HG03097 (cell line): ENCODE data around the gene EPB42.
"Not testable (repeated sequence)": the region's sequence is repeated elsewhere in the genome, so short reads cannot be mapped to it uniquely, and the experiment has no call there.

Source experiments
- ATAC-seq: cut with Tn5 transposase; IDR thresholded peaks from one replicate; pipeline ENCODE4 v1.9.1; 2021; ENCODE audit not compliant: unreplicated experiment, low FRiP score

Gene EPB42

DNA sequence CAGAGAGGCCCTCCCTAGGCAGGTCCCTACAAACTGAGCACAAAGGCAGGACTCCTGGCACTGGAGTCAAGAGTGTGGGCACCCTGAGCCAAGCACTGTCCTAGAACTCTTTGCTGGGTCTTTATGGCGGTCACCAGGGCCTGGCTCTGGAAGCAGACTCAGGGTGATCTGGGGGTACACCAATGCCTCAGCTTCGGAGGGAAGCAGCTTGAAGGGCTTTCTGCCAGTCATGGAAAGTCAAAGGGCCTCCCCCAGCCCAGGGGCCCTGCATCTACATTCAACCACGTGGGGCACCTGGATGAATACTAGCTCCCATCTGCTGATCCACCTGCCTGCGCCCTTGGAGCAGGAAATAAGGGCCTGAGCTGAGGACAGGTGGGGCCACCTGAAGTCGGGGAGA is 7.4 kb downstream of the EPB42 start:
- no peak for ATAC-seq

DNA sequence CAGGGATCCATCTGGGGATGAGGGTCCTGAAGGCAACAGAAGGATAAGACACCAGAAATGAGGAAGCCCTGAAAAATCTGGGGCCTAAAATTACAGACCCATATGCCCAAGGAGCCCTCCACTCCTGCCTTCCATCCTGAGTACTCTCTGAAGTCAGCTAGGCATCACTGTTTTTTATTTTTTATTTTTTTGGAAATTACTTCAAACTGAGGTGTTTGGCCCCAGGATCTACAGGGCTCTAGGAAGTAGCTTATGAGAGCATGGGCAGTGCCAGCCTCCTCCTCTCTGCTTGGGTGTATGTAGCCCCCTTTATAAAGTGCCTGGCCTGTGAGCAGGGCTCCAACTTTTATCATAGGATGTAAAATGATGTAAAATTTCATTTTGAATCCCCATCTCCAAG is 7.9 kb downstream of the EPB42 start:
- no peak for ATAC-seq

- ATAC-seq = no peak
These were observed 8.5 kb downstream of the EPB42 start for GRCh38 chr15:43212299-43212698.

DNA sequence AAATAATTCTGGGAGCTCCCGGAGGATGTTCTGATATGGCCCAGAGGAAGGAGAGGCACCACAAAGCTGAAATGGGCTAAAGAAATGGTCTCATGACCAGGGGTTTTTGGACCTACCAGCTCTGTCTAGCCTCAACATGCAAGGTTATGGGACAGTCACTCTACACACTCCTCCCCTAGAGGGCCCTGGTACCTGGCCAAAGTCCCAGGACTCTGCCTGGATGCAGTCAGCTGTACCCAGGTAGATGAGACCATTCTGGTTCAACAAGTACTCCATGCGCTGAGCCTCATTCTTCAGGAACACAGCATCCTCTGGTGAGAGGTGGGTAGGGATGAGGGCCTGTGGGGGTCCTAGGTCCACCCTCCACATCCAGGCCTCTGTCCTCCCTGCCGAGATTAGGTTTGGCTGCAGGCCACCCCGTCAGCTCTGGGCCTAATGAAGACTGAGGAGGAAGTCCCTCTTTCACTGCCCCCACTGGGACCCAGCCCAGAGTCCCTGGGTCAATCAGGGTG is 9.5 kb downstream of the EPB42 start:
- ATAC-seq = no peak

- no peak for ATAC-seq
These were observed 10.0 kb downstream of the EPB42 start for GRCh38 chr15:43210807-43211206.

- ATAC-seq = no peak
These were observed 10.6 kb downstream of the EPB42 start for GRCh38 chr15:43210172-43210745.

DNA sequence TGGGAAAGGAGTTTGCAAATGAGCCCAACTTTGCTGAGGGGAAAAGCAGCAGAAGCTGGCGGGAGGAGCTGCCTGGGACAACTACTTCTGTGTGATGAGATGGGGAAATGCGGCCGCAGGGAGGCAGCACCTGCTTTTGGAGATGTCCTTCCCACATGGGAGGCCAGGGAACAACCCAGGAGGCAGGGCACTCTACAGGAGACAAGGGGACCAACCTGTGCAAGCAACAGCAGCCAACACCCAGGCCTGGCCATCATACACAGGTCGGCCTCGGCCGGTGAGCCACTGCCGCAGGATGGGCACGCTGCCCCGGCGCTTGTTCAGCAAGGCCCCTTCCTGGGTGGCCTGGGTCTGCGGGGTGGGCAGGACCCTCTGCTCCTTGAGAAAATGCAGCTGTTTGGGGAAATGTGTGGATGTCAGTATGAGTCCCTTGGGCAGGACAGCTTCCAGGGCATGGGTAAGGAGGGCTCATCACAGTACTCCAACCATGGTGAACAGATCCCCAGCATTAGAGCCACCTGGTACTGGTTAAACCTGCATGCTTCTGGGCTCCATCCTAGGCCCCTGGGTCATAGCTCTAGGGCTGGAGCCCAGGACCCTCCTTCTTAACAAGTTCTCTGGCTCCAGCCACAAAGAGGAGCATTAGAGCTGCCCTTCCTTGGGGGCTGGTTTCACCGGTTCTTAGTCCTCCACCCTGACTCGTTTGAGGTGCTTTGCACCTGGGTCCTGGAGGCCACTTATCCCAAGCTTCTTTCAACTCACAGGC is 11.6 kb downstream of the EPB42 start:
- no peak for ATAC-seq

- ATAC-seq = no peak
These were observed 12.5 kb downstream of the EPB42 start for GRCh38 chr15:43208052-43209002.

DNA sequence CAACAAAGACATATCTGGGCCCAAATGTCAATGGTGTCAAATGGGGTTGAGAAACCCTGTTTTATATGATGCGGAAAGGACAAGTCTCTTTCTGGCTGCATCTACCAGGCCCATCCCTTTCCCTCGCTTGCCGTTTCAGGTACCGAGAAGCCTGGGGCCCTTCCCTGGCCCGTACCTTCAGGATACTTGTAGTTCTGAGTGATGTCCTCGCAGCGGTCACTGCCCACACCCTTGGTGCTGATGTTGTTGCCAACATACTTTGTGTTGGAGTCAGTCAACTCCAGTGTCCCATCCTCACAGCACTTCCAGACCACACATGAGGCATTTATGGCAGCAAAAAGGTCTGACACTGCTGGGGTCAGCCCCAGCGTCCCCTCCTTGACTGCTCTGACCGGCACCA is 13.8 kb downstream of the EPB42 start:
- no peak for ATAC-seq

GRCh38 chr15:43206054-43206453 is 14.8 kb downstream of the EPB42 start:
- no peak for ATAC-seq

GRCh38 chr15:43204016-43204901 is 16.6 kb downstream of the EPB42 start:
- no peak for ATAC-seq

DNA sequence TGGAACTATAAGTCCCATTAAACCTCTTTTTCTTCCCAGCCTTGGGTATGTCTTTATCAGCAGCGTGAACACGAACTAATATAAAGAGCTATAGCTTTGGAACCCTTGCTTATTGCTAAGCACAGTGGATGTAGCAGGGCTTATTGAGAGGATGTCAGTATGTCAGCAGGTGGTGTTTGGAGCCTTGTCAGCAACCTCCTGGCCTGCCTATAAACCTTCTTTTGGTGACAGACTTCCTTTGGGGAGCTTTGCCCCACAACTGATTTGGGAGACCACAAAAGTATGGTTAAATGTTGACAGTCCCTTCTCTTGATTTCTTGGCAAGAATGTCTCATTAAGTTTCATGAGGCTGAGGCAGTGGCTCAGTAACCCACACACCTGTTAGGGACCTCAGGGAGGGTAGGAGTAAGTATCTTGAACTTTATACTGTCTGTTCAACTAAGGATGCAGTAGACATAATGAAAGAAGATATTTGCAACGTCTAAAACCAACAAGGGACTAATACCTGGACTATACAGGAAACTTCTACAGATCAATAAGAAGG is 20.8 kb downstream of the EPB42 start:
- ATAC-seq = no peak

- ATAC-seq = no peak
These were observed 21.8 kb downstream of the EPB42 start for GRCh38 chr15:43198992-43199391.

GRCh38 chr15:43198556-43198955 is 22.3 kb downstream of the EPB42 start:
- ATAC-seq = not testable (repeated sequence)

- not testable (repeated sequence) for ATAC-seq
These were observed 23.0 kb downstream of the EPB42 start for GRCh38 chr15:43197773-43198172.

DNA sequence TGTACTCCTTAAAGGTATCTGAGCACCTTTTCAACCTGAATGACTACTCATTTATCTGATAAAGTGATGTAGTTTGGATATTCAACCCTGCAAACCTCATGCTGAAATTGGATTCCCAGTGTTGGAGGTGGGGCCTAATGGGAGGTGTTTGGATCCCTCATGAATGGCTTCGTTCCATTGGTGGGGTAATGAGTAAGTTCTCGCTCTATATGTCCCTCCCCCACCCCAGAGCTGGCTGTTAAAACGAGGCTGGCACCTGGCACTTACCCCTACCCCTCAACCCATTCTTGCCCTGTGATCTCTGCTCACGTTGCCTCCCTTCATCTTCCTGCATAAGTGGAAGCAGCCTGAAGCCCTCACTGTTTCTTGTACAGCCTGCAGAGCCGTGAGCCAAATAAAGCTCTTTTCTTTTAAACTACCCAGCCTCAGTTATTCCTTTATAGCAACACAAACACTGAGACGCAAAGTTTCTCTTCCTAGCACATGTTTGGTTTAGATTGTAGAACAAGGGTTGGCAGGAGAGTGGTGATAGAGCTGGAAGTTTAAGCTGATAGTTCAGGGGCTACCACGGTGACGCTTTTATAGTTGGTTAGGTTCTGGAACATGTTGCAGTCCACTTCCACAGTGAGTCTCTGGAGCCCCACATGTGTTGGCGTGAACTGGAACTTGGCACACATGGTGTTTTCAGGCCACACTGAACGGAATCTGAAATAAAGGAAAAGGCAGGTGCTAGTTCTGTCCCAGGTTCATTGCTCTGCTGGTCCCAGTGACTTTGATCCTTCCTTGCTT is 23.9 kb downstream of the EPB42 start:
- ATAC-seq = no peak

- ATAC-seq = no peak
These were observed 26.0 kb downstream of the EPB42 start for GRCh38 chr15:43194795-43195194.

DNA sequence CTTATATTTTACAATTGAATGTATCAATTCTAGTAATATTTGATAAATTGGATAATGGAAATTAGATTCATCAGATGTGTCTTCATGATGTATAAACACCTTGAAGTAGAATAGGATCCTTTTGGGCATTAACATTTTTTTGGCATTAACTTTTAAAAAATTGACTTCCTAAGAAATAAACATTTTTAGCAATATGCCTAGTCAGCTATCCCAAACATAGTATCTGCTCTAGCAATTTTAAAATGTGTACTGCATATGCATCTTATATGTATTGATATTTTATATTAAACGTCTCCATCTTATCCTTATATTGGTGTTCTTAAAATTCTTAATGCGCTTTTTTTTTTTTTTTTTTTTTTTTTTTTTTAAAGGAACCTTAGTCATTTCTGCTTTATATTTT is 27.1 kb downstream of the EPB42 start:
- no peak for ATAC-seq

DNA sequence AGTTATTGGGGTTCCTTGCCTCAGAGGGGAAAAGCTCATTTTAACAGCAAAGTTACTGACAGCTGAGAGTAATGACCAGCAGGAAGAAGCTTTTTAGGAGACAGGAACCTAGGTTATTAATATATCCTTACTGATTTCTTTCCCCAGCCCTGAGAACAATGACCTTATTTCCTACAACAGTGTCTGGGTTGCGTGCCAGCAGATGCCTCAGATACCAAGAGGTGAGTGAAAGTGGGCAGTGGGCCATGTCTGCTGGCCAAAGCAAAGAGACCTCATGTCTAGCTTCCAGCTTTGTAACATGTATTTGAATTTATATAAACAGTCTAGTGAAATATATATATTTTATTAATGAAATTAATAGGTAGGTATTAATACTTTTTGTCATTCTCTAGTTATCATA is 30.6 kb downstream of the EPB42 start:
- no peak for ATAC-seq
